NCI-H2107 (cell line): ENCODE measurements around the gene DHRSX.
"Not testable (repeated sequence)": the region's sequence is repeated elsewhere in the genome, so short reads cannot be mapped to it uniquely, and the experiment has no call there.

Experiments
- DNase-seq: peaks from one replicate; lab custom pipeline; 2025; lab: John Stamatoyannopoulos, UW

Gene DHRSX

GRCh38 chrX:2519638-2520037, 18.9 kb upstream of the DHRSX start:
- DNase-seq: not testable (repeated sequence)

- DNase-seq: no peak
These were observed 16.3 kb upstream of the DHRSX start for GRCh38 chrX:2517055-2517454.

GRCh38 chrX:2516623-2517022, 15.8 kb upstream of the DHRSX start:
- no peak for DNase-seq

DNA sequence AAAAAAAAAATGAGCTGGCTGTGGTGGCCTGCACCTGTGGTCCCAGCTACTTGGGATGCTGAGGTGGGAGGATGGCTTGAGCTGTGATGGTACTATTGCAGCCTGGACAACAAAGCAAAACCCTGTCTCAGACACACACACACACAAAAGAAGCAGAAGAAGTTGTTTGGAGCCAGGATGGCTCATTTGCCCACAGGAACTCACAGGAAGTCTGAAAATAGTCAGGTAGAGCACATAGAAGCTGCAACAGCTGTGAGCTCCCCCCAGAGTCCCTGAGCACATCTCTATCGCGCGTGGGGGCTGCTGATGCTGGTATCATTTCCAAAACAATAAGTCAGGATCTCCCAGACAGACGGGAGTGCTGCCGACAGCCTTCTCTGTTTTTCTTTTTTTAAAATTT, 13.4 kb upstream of the DHRSX start:
- DNase-seq: no peak

DNA sequence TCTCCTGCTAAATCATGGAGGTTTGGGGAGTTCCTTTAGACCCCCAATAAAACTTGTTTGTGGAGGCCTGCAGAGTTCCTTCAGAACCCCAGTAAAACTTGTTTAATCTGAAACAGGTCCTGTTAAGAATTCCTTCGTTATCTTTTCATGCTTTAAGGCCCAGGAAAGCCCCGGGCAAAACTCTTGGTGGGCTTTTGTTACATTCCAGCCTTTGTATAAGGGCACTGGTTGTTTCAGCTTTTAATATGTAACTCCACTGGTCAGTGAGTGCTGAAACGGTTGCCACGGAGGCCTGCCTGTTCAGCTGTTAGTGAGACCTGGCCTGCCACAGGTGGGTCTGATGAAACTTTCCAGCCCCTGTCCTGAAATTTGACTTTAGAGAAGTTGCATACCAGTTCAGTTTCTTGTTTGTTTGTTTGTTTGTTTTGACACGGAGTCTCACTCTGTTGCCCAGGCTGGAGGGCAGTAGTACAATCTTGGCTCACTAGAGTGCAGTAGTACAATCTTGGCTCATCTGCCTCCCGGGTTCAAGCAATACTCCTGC, 12.4 kb upstream of the DHRSX start:
- DNase-seq: no peak

GRCh38 chrX:2512501-2512900, 11.7 kb upstream of the DHRSX start:
- no peak for DNase-seq

DNA sequence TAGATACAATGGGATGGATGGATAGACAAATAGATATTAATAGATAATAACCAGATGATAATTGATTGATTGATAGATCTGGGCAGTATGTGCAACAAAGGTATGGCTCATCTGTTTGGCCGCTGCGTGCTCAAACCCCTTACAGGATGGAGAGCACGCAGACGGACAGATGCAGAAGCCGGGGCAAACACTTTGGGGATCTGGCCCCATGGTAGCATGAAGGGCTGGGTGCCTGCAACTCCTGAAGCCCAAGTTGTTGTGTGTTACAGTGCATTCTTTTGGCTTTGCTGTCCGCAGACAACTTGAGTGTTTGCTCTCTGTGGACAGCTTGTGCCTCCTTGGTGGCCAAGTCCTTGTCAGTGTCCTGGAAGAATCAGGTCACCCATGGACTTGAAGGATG, 10.6 kb upstream of the DHRSX start:
- no peak for DNase-seq

DNA sequence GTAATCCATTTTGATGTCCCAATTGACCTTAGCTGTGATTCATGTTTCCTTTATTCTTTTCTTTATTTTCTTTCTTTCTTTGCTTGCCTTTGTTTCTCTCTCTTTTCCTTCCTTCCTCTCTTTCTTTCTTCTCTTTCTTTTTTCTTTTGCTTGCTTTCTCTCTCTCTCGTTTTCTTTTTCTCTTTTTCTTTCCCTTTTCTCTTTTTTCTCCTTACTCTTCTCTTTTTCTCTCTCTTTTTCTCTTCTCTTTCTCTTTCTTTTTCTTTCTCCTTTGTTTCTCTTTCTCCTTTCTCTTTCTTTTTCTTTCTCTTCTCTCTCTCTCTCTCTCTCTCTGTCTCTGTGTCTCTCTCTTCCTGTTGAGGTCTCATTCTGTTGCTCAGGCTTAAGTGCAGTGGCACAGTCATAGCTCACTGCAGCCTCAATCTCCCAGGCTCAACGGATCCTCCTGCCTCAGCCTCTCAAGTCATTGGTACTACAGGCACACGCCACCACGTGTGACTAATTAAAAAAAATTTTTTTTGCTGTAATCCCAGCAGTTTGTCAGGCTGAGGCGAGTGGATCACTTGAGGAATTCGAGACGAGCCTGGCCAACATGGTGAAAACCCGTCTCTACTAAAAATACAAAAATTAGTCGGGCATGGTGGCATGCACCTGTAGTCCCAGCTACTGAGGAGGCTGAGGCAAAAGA, 8.0 kb upstream of the DHRSX start:
- no peak for DNase-seq

DNA sequence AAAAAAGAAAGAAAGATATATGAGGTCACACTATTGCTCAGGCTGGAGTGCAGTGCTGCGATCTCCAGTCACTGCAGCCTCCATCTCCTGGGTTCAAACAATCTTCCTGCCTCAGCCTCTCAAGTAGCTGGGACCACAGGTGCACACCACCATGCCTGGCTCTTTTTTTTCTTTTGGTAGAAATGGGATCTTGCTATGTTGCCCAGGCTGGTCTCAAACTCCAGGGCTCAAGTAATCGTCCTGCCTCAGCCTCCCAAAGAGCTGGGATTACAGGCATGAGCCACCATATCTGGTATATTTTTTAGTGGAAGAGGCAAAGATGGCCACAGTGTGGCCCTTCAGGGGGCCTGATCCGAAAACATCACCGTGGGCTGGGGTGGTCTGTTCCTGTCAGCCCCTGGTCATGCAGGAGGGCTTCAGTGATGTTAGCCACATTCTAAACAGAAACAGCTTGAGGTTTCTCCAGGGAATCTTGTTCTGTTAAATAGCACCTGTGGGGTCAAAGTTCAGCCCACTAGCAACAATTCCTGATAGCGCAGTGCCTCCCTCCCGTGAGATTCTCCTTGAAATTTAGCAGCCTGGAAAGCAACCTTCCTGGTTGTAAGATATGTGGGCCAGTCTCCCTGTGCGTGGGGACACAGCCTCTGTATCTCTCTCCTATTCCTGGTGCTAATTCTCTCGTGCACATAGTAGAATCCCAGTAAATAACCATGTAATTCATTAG, 7.3 kb upstream of the DHRSX start:
- no peak for DNase-seq

DNA sequence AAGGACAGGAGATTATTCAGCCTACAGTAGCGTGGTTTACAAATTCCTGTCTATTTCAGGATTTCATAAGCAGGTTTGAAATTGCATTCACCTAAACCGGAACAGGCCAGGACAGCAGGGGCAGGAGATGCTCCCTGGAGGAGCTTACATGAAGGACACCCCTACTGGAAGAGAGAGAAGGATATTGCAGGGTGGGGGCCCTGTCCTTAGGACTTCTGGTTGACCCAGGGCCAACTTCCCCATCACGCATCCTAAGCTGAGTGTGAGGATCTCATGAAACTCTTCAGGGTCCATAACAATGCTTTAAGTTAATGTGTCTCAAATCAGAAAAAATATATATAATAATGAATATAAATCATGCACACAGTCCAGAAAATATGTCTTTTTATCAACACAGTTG, 6.4 kb upstream of the DHRSX start:
- no peak for DNase-seq

GRCh38 chrX:2505341-2505740, 4.6 kb upstream of the DHRSX start:
- DNase-seq: not testable (repeated sequence)

DNA sequence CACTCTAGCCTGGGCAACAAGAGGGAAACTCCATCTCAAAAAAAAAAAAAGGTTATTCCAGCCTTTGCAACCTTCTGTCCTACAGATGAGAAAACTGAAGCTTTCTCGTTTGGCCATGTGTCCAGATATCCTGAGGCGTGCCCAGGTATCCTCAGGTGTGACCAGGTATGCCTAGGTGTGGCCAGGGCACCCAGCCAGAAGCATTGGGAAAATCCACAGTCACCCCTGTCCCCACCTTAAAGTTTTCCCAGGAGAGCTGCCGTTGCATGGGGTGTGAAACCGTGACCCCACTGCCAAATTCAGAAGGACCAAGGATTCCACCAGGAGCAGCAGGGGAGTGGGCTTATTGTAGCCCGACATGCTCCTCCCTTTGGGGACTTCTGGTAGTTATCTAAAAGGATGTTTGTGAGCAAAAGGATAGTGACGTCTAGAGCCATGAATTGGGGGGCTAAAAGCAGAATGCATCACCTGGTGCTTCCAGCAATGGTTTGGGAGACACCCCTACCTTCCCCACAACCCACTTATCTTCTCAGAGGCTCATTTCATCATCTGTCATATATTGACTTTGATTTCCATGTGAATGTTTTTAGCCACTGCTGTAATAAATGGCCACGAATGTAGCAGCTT, 4.0 kb upstream of the DHRSX start:
- no peak for DNase-seq

DNA sequence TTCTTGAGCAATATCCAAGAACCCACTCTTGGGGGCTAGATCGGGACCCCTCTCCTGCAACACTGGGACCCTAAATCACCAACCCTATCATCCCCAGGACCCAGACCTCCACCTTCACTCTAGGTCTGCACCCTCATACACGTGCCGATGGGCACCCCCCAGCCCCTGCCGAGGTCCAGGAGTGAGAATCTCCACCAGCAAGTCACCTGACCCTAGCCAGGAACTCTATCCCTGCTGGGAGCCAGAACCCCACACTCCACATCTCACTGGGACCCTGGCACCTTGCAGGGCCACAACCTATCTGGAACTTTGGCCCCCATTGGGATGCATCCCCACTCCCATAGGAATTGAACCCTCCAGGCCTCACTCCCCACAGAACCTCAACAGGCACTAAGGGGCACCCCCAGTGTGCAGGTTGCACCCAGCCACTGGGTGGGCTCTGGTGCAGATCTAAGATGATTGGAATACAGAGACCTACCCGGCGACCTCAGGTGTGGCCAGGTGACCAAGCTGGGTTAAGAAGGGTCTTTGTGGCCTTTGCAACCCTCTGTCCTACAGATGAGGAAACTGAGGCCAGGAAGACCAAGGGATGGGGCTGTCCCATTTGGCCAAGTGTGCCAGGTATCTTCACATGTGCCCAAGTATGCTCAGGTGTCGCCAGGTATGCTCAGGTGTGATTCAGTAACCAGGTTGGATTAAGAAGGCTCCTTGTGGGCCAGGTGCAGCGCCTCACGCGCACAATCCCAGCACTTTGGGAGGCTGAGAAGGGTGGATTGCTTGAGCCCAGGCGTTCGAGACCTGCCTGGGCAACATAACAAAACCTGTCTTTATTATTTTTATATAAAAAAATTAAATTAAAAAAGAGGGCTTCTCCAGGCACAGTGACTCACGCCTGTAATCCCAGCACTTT, 3.1 kb upstream of the DHRSX start:
- no peak for DNase-seq

DNA sequence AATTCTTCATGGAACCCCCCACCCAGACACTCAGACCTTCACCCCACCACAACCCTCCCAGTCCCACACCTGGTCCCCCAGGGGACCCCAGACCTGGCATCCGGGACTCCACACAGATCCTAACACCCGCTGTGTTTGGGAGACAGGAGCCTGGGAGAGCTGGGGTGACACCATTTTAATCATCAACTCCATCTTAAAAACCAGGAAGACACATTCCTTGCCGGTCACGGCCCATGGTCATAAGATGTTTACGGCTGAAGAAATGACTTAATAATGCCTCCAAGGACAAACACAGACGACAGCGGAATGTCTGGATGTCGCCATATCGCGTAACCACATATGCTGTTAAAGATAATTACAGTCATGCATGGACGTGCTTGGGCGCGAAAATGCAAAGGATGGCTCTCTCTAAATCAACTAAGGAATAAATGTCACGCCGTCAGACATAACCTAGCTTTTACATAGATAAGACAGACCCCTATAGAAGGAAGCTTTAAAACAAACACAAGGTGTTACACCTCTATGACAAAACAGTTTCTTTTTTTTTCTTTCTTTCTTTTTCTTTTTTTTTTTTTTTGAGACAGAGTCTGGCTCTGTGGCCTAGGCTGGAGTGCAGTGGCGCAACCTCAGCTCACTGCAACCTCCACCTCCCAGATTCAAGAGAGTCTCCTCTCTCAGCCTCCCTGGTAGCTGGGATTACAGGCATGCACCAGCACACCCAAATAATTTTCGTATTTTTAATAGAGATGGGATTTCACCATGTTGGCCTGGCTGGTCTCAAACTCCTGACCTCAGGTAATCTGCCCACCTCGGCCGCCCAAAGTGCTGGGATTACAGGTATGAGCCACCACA, 2.1 kb upstream of the DHRSX start:
- no peak for DNase-seq

DNA sequence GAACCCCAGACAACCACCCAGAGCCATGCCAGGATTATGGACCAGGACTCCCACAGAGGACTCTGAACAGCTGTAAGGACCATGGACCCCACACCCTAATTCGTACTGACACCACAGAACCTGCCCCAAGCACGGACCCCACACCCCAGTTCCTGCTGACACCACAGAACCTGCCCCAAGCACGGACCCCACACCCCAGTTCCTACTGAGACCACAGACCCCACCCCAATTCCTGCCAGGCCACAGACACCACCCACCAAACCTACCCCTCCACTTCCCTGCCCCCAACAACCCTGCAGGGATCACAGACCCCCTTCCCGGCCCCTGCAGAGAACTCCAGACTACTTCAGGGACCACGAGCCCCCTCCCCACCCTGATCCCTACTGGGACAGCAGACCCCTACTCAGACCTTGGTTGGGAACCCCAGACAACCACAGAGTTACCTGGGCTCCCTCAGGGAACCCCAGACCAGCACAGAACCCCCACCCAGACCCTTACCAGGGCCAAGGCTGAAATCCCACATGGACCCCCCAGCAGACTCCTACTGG, 1.4 kb upstream of the DHRSX start:
- no peak for DNase-seq

- DNase-seq: no peak
These were observed 855 bp upstream of the DHRSX start for GRCh38 chrX:2501559-2502102.

DNA sequence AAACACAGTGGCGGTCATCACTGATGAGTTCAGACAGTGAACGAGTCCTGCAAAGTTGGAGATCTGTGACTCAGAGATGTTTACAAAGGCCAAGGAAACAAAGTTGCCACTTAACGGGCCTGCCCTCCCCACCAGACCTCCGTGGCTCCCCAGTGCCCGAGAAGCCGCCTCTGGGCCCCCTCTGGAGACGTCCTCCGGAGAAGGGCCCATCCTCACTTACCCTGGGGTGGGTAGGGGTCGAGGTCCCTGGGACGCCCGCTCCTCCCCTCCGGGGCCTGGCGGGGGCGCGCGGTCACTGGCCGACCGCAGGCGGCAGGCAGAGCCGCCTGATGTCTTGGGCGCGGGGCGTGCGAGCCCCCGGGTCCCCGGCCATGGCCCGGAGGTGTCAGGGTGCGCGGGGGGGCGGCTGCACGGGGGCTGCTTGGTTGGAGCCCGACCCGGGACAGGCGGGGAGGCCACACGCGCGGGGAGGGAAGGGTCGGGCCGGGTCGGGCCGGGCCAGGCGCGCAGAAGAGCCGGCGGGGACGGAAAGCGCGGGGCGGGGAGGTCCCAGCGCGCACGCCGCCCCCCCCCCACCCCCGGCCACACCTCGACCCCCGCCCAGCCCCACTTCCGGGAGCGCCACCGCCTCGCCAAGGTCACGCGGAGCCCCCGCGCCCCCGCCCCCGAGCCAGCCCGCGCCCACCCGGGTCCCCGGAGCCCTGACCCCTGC, 529 bp downstream of the DHRSX start:
- DNase-seq: no peak

DNA sequence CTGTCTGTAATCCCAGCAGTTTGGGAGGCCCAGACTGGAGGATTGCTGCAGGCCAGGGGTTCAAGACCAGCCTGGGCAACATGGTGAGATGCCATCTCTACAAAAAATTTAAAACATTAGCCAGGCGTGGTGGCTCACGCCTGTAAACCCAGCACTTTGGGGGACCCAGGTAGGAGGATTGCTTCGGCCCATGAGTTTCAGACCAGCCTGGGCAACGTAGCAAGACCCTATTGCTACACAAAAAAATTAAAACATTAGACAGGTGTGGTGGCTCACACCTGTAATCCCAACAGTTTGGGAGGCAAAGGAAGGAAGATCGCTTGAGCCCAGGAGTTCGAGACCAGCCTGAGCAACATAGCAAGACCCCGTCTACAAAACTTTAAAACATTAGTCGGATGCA, 1.3 kb downstream of the DHRSX start:
- no peak for DNase-seq

GRCh38 chrX:2498781-2499302, 1.9 kb downstream of the DHRSX start:
- DNase-seq: no peak
